GM12878 (cell line): ENCODE measurements around the gene AIMP2.
"Not testable (repeated sequence)": the region's sequence is repeated elsewhere in the genome, so short reads cannot be mapped to it uniquely, and the experiment has no call there.

ENCODE experiments used
- ATF2 ChIP-seq: IDR thresholded peaks from 2 replicates; pipeline ENCODE4 v1.6.1; 2012; ENCODE audit warnings: low read length, inconsistent platforms
- CTCF ChIP-seq, 3 experiments: IDR thresholded peaks in 2 of 3; conservative IDR thresholded peaks in 1 of 3; 2 replicates each; pipeline ENCODE4 v1.5.1; 2011; ENCODE audit warnings: low read depth in 3 of 3, low read length in 3 of 3, mild to moderate bottlenecking in 3 of 3, control low read depth in 2 of 3, moderate library complexity in 2 of 3, inconsistent platforms in 1 of 3, mixed read lengths in 1 of 3; ENCODE audit not compliant: control insufficient read depth in 2 of 3, insufficient read depth in 1 of 3; ENCODE audit errors: extremely low read depth in 1 of 3
- KAT2A ChIP-seq: conservative IDR thresholded peaks from 2 replicates; pipeline ENCODE4 v1.6.1; 2011; ENCODE audit warnings: low read depth, low read length; ENCODE audit not compliant: control insufficient read depth
- RCOR1 ChIP-seq: conservative IDR thresholded peaks from 2 replicates; pipeline ENCODE4 v1.6.1; 2012; ENCODE audit warnings: low read depth, low read length, improper control_type of control experiment

GRCh38 chr7:5963205-5963604 is 45.9 kb upstream of the AIMP2 start:
- not testable (repeated sequence) for TF ChIP-seq ATF2; CTCF (IDR thresholded peaks at IDR 0.05 in 2 of 3, conservative IDR thresholded peaks at IDR 0.05 in 1 of 3; ENCODE audit: control insufficient read depth in 2 of 3, extremely low read depth in 1 of 3, insufficient read depth in 1 of 3, low read depth in 3 of 3, low read length in 3 of 3); KAT2A; RCOR1
